SK-N-SH (cell line): ENCODE data around the gene CRB3.

Source experiments
- CTCF ChIP-seq: fragments of 200-600 bp; sonication (generic); IDR thresholded peaks from 2 replicates; pipeline ENCODE4 v1.6.1; 2017; ENCODE audit warnings: antibody characterized with exemption, mild to moderate bottlenecking, moderate library complexity
- EZH2phosphoT487 ChIP-seq: fragments of 200-600 bp; sonication (generic); IDR thresholded peaks from 2 replicates; pipeline ENCODE4 v1.6.1; 2017; ENCODE audit warnings: low read depth, mixed run types, mild to moderate bottlenecking, antibody characterized with exemption, moderate library complexity, borderline replicate concordance
- GABPA ChIP-seq: IDR thresholded peaks from 2 replicates; pipeline ENCODE4 v1.4.0; 2012; ENCODE audit warnings: low read depth, mild to moderate bottlenecking
- MXI1 ChIP-seq: IDR thresholded peaks from 2 replicates; pipeline ENCODE4 v1.6.1; 2012; ENCODE audit warnings: mild to moderate bottlenecking, low read depth, low read length, improper control_type of control experiment
- PBX3 ChIP-seq: IDR thresholded peaks from 2 replicates; pipeline ENCODE4; 2012
- YY1 ChIP-seq: IDR thresholded peaks from 2 replicates; pipeline ENCODE4 v1.4.0; 2012; ENCODE audit warnings: low read depth, mild to moderate bottlenecking

- TF ChIP-seq CTCF = no peak
- no peak for TF ChIP-seq YY1
- no peak for TF ChIP-seq EZH2phosphoT487
- TF ChIP-seq PBX3 = no peak
- TF ChIP-seq GABPA = no peak
- no peak for TF ChIP-seq MXI1
Measured at GRCh38 chr19:6466526-6467248, 2.6 kb downstream of the CRB3 start.
